Ovary (tissue), 3 donors: Measurements from ENCODE around the gene ACTN1.

ENCODE experiments used
- CTCF ChIP-seq, 3 donors: fragments of 450-650 bp in 2 of 3; fragments of 200-600 bp in 1 of 3; IDR thresholded peaks; one replicate each; pipeline versions ENCODE4 v1.5.1 to v1.8.0; 2016 to 2022; ENCODE audit warnings: antibody characterized with exemption in 3 of 3, mild to moderate bottlenecking in 1 of 3
- EP300 ChIP-seq: sonication (generic); formaldehyde crosslinking; IDR thresholded peaks from one replicate; pipeline ENCODE4 v1.6.1; 2017; ENCODE audit warnings: antibody characterized with exemption
- POLR2A ChIP-seq: fragments of 450-650 bp; IDR thresholded peaks from one replicate; pipeline ENCODE4 v1.6.1; 2017; ENCODE audit warnings: antibody characterized with exemption, mild to moderate bottlenecking, moderate library complexity
- donor health status: DM: no; HTN: no; CAD: no.

- TF ChIP-seq CTCF (IDR thresholded peaks at IDR 0.05) (no peak), EP300 (no peak), POLR2A (no peak)
These were observed 31.3 kb downstream of the ACTN1 start for GRCh38 chr14:68947802-68948201.
